Measurements from ENCODE around the gene IGLL5.

Gene IGLL5

DNA sequence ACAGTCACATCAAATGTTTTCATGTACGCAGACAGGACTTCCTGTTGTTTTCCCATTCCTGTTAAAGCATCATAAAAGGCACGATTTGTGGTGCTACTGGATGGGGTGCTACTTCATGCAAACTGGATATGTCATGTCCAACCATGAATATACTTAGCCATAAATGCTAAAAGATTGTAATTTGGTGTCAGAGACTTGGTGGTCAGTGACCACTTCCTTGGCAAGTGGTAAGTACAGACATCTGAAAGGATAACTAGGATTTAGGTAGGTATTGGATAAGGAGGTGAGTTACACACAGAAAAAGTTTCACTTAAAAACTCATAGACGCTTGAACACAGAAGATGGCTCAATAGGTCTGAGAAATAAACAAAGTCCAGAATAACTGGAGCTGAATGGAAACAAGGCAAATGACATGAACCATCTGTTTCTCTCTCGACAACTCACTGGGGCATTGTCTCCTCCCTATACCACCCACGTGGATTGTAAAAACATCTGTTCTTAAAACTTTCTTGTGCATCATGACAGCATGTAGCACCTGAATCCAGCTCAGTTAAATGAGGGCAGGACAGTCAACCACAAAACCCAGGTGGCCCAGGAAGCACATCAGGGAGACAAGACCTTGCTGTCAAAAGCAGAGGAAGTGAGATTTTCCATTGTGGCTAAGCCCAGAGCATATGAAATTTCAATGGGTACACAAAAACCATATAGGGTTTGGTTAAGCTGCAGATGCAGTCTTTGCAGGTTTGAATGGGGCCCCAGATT is 22.1 kb upstream of the IGLL5 start:
- peak; percentile 27 to 42 for DNase-seq

DNA sequence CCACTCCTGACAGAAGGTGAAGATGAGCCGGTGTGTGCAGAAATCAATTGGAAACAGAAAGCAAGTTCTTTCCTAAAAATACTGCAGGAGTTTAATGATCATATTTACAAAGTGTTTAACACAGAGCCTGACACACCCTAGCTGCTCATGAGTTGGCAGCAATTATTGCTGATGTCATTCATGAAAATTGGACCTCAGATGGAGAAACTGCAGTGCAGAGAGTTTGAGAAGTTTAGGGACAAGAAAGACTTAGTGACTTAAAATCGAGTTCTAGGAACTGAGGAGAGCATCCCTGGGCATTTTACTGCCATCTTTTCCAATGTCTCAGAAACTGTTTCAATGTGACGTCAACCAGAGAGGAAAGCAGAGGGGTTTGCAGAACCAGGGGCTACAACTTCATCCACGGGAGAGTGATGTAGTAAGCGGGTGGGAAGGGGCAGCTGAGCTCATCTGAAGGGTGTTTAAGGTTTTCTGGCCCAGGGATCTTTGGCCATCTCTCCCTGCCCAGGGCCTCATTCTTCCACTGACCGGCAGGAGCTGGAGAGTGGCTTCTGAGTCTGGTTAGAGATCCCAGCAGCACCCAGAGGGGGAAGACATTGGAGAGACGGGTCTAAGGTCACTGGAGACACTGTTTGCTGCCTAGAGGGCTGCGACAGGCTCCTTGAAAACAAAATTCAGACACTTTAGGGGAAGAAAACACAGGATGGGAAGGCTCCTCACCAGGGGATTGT is 21.1 kb upstream of the IGLL5 start:
- no peak for DNase-seq

DNA sequence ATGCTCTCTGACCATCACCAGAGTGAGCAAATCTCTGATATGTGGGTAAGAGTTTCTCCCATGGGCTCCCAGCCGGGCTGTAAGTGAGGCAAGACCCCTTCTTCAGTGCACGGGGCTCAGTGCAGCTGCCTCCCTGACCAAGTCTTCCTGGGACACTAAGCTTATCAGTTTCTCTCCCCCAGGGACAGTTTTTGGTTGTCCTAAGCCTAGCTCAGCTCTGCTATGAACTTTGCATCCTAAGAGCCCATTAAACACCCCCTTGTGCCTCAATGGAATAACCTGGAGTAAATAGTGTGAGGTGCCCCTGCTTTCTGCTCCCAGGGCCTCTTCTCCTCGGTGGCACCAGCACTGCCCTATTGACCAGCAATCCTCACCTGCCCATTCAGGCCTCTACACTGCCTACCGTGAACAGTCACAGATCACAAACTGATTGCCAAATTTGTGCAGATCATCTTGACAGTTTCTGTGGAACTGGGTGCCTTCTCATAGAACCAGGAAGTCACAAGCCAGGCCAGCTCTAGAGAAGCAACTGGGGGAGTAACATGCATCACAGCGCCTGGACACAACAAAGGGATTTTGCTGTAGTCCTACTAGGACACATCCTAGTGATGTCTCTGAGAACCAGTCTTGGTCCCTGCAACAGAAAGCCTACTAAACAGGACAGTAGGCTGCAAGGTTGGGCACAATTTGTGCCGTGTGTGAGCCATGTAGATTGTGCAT is 19.5 kb upstream of the IGLL5 start:
- DNase-seq = no peak

DNA sequence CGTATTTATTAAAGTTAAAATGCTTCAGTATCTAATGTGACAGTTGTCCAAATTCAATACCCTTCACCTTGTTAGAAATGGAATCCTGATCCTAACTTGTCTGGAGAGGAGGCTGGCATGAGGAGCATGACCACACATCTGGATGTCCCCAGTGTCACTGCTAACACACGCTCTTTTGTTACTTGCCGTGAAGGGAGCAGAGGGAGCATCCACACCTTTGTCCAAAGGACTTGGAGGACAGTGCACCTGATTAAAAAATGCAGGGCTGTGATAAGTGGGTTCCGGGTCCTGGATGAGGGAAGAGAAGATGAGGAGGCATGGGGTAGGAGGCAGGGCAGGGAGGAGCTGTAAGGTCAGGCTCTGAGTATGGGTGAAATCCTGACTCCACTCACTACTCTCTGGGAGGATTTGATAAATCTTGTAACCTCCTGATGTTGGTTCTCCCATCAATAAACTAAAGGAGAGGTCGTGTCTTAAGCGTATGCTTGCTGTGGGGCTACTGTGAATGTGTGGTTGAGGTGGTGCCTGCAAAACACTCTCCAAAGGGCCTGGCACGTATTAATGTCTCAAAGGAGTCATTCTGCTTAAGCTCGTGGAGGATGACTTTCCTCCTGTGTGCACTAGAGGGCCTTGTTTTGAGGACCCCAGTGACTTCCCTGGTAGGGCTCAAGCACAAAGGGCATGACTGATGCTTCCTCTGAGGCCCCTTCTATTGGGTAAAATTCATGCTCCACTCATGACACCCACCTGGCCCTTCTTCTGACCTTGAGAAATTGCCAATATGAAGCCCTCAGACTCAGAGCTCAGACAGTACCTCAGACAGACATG is 16.8 kb upstream of the IGLL5 start:
- DNase-seq = peak in 1 of 2 donors; percentile 20

DNA sequence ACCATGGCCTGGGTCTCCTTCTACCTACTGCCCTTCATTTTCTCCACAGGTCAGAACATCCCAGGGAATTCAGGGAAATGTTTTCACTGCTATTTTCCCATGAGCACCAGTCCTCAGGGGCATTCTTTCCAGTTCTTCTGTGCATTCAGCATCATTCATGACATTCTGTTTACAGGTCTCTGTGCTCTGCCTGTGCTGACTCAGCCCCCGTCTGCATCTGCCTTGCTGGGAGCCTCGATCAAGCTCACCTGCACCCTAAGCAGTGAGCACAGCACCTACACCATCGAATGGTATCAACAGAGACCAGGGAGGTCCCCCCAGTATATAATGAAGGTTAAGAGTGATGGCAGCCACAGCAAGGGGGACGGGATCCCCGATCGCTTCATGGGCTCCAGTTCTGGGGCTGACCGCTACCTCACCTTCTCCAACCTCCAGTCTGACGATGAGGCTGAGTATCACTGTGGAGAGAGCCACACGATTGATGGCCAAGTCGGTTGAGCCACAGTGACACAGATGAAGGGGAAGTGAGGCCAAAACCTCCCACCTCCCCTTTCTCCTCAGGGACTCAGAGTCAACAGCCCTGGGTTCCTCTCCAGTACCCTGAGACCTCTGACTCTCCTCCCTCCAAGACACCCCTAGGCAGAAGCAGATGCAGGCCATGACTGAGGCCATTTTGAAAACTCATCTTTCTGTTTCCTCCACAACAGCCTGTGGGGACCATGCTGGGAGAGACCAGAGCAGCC is 15.9 kb upstream of the IGLL5 start:
- no peak for DNase-seq

DNA sequence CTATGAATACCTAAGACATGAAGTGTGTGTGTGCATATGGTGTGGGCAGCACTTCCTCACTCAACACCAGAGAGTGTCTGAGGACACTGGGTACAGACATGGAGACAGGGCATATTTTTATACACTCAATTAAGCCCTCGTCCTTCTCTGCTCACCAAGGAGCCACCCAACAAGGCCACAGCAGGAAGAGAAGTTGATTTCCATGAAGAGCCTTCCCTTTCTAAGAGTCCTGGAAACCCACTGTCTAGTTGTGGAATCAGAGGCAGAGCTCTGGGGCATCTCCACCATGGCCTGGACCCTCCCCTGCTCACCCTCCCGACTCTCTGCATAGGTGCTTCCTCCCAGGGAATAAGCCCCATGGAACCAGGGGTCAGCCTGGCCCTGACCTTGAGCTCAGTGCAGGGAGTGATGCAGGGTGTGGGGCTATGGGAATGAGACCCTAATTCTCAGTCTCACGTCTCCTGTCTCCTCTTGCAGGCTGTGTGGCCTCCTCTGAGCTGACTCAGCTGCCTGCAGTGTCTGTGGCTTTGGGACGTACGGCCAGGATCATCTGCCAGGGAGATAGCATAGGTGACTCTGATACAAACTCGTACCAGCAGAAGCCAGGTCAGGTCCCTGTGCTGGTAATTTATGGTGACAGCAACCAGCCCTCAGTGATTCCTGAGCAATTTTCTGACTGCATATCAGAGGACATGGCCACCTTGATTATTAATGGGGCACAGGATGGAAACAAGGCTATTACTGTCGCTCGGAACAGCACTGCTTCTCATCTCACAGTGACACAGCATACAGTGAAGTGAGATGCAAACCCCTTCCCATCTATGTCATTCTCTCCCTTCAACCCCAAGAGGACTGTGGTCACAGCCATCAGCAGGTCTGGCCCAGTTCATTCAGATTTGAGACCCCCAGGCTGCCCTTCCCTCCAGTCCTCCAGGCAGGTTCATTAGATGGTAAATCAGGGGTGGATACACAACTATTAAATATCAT is 14.6 kb upstream of the IGLL5 start:
- no peak for DNase-seq

DNA sequence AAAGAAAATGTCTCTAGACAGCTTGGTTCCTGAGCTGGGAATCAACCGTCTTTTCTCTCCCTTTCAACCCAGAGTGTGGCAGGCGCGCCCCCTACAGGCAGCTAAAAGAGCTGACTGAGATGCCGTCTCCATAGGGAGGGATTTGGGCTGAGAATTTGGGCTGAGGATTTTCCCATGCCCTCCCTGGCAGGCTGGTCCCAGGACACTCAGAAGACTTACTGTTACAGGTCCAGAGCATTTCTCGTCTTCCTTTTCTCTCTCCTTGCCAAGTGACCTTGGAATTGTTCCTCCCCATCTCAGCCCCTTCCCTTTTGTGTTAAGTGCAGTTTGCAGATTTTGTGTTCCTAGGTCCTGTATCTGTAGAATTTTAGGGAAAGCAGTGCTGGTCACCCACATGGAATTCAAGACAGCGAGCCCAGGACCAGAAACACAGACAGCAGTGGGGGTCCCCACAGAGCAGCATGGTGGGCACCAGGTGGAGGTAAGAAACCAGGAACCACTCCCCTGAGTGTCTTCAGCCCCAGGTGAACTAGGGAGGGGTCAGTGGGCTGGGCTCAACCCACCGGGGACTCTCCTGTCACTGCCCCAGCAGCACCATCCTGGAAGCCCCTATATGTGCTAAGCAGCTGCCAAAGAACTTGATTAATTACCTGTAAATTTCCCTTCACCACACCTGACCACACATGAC is 9.9 kb upstream of the IGLL5 start:
- DNase-seq = peak; percentile 70 to 79

DNA sequence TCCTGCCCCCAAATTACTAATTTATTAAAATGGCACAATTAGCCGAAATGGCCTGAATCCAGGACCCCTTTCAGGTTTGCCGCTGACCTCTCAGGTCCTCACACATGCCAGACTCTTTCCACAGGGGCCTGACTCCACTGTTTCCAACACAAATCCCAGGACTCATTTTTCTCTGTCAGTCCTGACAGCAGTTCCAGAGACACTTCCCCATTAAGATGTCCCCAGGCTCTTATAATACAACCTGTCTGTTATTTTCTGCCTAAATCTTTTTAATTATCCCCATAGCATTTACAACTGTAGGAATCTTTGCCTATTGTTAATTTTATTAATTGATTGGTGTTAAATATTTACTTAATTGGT is 9.4 kb upstream of the IGLL5 start:
- no peak for DNase-seq

DNA sequence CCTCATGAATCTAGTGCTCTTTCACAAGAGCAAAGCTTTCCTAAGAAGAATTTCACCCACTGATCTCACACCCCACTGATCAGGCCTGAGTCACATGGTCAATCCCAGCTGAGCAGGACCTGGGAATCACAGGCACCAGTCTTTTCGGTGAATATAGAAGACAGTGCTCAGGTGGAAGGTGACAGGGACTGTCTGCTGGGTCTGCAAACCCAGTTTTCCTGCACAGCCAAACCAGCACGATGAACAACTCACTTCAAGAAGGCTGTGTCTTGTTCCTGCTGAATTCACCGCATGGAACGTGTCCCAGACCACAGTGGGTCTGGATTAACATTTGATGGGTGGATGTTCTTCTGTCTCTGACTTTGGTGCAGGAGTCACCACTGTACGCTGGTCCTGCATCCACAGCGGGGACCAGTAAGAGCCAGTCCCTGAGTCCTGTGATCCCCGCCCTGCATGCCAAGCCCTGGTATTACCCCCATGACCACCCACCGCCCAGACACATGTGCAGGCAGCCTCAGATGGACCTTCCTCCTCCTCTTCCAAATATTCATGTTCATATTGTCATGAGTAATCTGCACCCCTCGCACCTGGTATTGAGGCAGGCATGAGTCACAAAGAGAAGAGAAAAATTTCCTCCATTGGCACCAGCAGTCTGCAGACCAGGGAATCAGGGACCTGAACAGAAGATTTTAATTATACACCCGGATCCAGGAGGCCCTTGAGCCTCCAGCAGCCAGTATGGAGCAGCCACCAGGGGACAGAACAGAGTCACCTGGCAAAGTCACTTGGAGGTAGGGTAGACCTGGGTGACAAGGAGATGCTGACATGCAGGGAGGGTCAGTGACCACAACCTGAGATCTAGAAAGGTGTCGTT is 8.6 kb upstream of the IGLL5 start:
- no peak for DNase-seq

DNA sequence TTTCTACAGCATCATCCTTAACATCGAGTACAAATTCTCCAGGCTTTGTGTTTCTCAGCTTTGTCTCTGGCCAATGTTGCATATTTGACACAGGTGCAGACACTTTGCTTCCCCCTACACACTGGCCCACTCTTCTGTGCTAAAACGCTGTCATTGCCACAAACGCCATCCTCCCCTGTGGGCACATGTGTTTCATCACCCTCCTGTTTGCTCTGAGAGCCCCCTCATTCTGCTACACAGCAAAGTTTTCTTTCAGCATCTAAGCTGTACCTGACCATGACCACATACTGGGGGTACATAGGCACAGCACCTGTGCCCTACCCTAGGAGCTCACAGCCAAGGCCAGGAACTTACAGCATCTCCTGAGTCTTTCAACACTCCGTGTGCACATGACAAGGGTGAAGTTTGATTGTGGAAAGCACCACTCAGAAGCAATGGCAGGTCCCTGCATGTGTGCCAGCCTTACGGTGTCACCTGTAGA is 7.9 kb upstream of the IGLL5 start:
- DNase-seq = no peak

DNA sequence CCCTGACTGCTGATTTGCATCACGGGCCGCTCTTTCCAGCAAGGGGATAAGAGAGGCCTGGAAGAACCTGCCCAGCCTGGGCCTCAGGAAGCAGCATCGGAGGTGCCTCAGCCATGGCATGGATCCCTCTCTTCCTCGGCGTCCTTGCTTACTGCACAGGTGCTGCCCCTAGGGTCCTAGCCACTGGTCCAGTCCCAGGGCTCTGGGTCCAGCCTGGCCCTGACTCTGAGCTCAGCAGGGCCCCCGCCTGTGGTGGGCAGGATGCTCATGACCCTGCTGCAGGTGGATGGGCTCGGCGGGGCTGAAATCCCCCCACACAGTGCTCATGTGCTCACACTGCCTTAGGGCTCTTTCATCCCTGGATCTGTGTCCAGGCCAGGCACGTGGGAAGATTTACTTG is 7.0 kb upstream of the IGLL5 start:
- no peak for DNase-seq

DNA sequence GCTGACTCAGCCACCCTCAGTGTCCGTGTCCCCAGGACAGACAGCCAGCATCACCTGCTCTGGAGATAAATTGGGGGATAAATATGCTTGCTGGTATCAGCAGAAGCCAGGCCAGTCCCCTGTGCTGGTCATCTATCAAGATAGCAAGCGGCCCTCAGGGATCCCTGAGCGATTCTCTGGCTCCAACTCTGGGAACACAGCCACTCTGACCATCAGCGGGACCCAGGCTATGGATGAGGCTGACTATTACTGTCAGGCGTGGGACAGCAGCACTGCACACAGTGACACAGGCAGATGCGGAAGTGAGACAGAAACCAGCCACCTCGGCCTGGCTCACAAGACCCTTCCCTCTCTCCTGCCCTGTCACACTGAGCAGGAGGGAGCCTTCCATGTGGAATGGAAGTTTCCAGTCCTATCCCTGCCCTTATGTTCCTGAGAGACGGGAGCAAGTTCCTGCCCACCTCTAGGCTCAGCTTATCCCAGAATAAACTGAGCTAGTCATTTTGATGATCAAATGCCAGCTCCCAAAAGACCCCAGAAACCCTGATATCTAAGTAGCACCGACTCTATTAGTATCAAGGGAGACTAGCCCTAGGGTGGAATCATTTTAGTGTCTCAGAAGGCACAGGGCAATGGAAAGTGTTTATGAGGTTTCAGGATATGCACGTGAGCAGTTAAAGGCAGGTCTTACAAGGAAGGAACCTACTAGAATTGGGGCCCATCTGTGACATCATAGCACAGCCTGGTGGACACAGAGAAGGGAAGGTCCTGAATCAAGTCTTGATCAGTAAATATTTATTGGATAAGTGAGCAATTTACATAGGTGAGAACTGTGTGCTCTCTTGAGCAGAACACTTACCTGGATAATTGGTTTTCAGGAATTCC is 6.3 kb upstream of the IGLL5 start:
- peak; percentile 33 to 35 for DNase-seq

DNA sequence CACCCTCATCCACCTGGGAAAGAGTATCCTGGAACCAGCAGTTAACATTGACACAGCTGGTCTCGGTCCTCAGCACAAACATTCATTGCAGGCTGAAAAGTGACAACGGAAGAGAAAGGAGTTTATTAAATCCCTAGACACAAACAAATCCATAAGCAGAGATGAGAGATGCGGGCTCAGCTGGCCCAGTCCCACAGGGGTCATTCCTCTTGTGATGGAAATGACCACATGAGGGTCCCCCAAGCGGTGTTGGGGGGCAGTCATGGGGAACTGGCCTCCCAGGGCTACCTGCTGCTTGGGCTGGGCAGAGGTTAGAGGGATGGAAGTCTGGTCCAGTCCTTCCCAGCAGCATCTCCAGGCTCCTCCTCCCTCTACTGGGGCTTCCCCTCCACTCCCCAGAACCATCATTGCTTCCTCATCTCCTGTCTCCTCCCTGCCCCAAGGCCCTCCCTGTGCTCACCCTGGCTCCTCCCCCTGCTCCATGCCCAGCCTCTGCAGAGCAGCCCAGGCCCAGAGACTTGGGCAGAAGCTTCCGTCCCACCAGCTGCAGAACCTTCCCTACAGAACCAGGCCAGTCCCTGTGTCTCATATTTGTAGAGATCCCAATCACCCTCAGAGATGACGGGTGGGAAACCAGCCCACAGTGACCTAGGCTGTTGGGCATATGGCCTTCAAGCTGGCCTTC is 5.4 kb upstream of the IGLL5 start:
- peak; percentile 26 to 65 for DNase-seq

DNA sequence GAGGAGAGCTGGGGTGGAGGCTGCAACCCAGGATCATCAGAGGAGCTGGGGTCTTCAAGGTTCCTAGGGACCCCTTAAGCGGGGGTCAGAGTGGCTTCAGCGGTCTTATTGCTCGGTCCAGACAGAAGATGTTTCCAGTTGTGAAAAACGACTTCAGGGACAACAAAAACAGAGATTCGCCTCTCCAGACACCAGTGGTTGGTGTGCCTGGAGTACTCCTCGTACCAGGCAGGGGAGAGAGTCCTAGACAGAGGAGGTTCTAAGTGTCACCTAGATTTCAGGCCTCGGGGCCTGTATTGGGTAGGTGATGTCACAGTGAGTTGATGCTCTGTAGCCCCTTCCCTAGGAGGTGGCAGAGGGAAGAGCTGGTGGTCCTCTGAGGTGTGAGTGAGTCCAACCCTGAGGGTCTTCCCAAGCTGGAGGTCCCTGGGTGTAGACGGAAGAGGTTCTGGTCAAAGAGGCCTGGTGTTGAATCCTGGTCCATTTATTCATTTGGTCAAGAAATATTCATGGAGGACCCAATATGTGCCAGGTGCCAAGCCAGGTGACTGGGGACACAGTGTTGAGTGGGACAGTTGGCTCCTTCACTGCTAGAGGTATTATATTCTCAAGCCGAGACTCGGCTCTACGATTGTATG is 4.4 kb upstream of the IGLL5 start:
- DNase-seq = no peak

DNA sequence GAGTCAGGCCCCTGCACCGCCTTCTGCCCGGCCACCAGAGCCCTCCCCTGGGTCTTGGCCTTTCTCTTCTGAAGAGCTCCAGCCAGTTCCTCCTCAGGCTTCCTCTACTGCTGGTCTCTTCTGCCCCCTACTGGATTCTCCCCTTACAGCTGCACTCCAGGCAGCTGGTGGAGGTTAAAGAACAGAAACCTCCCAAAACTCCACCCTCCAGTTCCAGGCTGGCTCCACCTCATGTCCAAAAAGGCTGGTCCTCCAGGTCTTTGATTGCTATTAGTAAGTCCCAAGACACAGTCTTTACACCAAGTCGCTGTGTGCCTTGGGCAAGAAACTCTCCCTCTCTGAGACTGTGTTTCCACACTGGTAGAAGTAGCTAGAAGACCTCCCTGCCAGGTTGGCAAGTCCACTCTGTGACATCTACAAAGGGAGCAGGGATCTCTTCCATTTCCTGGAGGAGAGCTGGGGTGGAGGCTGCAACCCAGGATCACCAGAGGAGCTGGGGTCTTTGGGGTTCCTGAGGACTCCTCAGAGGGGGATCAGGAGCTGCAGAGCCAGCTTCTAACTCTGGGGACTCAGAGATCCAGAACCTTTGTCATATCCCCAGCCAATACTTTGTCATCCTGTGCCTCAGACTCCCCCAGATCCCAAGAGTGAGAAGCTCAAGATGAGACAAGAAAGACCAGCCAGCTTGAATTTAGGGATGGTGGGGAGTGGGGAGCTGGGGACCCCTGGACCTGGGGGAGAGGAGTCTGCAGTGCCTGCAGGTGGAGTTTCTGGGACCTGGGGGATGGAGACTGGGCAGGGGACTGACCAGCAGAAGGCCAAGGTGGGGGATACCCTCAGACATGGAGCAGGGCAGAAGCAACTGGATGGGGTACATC is 3.4 kb upstream of the IGLL5 start:
- DNase-seq = peak; percentile 79 to 85

All from CD4-positive, alpha-beta T cell treated with Interferon alpha-2 for 1 hour (primary cell).